Left ventricle myocardium inferior (tissue), 1 donor: ENCODE measurements around the gene CNOT2. TPM values are rescaled to one million over a fixed set of nuclear protein-coding genes. Genes with fewer than 3 reads are reported as not detected.

Source experiments
- DNase-seq: peaks from one replicate; pipeline ENCODE4 v3.0.0-alpha.2; 2020
- H3K27ac ChIP-seq: fragments of 200-600 bp; replicated peaks from 2 replicates; pipeline ENCODE4 v1.8.0; 2021
- H3K27me3 ChIP-seq: fragments of 200-600 bp; 2 replicates; pipeline ENCODE4 v1.8.0; 2021; ENCODE audit warnings: low read depth
- H3K36me3 ChIP-seq: fragments of 200-600 bp; 2 replicates; pipeline ENCODE4 v1.8.0; 2021
- H3K4me1 ChIP-seq: fragments of 200-600 bp; 2 replicates; pipeline ENCODE4 v1.8.0; 2021
- H3K4me3 ChIP-seq: fragments of 200-600 bp; 2 replicates; pipeline ENCODE4 v1.8.0; 2021; ENCODE audit warnings: mild to moderate bottlenecking, moderate library complexity
- H3K9me3 ChIP-seq: fragments of 200-600 bp; replicated peaks from 2 replicates; pipeline ENCODE4 v1.8.0; 2021
- CTCF ChIP-seq: fragments of 200-600 bp; IDR thresholded peaks from 2 replicates; pipeline ENCODE4 v1.8.0; 2021; ENCODE audit warnings: antibody characterized with exemption, mild to moderate bottlenecking, borderline replicate concordance
- intact Hi-C: fragments of 100-400 bp; cut with micrococcal nuclease; formaldehyde crosslinking; loops from one replicate; pipeline ENCODE4 v1.11.0; 2022
- total RNA-seq: library from RNA; stranded (reverse); fragmentation: NEBNext Ultra II Directional; extraction: Animal tissue kit (Norgen Biotek cat#: 25700); gene quantifications from one replicate; pipeline ENCODE4 v1.2.1, GENCODE V29; 2021
- donor health status: DM: no; HTN: yes; CAD: no; lungs with severe emphysema.

CNOT2 gene
- total RNA-seq, 1 donor from 2014 or later: 33.0 TPM

GRCh38 chr12:70258605-70259403 lies 15.6 kb downstream of the CNOT2 start:
- no peak for DNase-seq
- no peak for TF ChIP-seq CTCF
- H3K4me3 ChIP-seq: no peak overlapping the region
- no peaks in the 10 kb centered on the region for H3K36me3 ChIP-seq
- no peaks in the 10 kb centered on the region for H3K9me3 ChIP-seq
- intact Hi-C loops: no loop called here
- H3K4me1 ChIP-seq: peaks cover 70% of the 10 kb centered on the region
- no peak overlapping the region for H3K27ac ChIP-seq
- H3K27me3 ChIP-seq: no peaks in the 10 kb centered on the region

- Histone ChIP-seq H3K9me3 (no peaks in the 10 kb centered on the region), H3K4me1 (peaks cover 66% of the 10 kb centered on the region), H3K4me3 (no peak overlapping the region), H3K27me3 (no peaks in the 10 kb centered on the region), H3K36me3 (no peaks in the 10 kb centered on the region), H3K27ac (no peak overlapping the region)
- DNase-seq: no peak
- no peak for TF ChIP-seq CTCF
- intact Hi-C loops: no loop called here
Observed at GRCh38 chr12:70260646-70261045, 17.4 kb downstream of the CNOT2 start.

- no peak for TF ChIP-seq CTCF
- peaks cover 44% of the 10 kb centered on the region for H3K4me1 ChIP-seq
- no peaks in the 10 kb centered on the region for H3K9me3 ChIP-seq
- DNase-seq: no peak
- intact Hi-C loops: no loop called here
- no peak overlapping the region for H3K4me3 ChIP-seq
- H3K36me3 ChIP-seq: no peaks in the 10 kb centered on the region
- no peaks in the 10 kb centered on the region for H3K27me3 ChIP-seq
- H3K27ac ChIP-seq: no peak overlapping the region
Observed at GRCh38 chr12:70264067-70264867, 21.0 kb downstream of the CNOT2 start.

- Histone ChIP-seq H3K27ac (no peak overlapping the region), H3K4me3 (no peak overlapping the region), H3K4me1 (peaks cover 51% of the 10 kb centered on the region), H3K36me3 (no peaks in the 10 kb centered on the region), H3K9me3 (no peaks in the 10 kb centered on the region), H3K27me3 (no peaks in the 10 kb centered on the region)
- no peak for TF ChIP-seq CTCF
- intact Hi-C loops: no loop called here
- no peak for DNase-seq
Observed at GRCh38 chr12:70265132-70265531, 21.9 kb downstream of the CNOT2 start.

- Histone ChIP-seq H3K9me3 (no peaks in the 10 kb centered on the region), H3K4me3 (no peak overlapping the region), H3K27ac (no peak overlapping the region), H3K4me1 (peaks cover 60% of the 10 kb centered on the region), H3K27me3 (no peaks in the 10 kb centered on the region), H3K36me3 (no peaks in the 10 kb centered on the region)
- no peak for DNase-seq
- intact Hi-C loops: no loop called here
- TF ChIP-seq CTCF: no peak
Observed at GRCh38 chr12:70267550-70267949, 24.3 kb downstream of the CNOT2 start.
